ENCODE measurements around the gene SUDS3.

The SUDS3 gene

DNA sequence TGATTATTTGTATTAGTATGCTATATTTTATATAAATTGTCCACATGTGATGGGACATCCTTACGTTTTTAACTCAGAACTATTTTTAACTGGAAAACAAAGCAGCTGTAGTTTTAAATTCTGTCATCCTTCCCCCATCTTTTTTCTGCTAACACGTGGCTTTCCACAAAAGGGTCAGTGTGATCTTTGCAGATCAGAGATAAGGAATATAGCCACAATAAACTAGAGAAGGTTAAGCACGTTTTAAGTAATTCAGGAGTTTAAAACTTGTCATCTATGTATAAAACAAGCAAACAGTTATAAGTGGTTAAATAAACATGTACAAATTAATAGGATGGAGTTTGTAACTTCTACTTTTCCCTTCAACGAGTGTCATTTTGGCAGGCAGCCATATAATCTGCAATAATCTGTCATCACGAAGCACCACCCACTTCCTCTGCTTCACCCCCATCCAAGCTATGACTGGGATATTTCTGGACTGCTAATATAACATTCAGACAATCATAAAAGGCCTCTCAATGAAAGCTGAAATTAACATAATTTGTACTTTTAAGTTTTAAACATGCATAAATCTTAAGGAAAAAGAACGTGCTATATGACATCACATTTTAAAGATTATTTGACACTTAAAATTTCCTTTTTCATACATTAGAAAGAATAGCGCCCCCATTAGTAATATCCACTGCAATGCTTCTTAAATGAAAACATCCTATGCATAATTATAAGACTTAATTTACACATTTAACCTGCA is 18.9 kb upstream of the SUDS3 start:
- no peak for DNase-seq

DNA sequence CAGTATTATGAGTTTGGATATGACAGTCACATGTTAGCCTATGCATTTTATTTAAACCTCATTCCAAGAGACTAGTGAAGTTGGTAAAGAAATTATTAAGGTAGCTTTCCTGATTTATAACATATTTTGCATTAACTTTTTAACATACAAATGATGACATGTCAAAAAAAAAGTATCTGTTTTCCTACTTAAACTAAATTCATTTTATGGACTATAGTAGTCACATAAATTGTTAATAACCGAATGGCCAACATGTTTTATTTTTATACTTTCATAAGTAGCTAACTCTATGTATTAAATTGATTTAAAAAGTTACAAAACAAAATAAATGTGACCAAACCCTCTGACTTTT is 18.4 kb upstream of the SUDS3 start:
- DNase-seq = no peak

DNA sequence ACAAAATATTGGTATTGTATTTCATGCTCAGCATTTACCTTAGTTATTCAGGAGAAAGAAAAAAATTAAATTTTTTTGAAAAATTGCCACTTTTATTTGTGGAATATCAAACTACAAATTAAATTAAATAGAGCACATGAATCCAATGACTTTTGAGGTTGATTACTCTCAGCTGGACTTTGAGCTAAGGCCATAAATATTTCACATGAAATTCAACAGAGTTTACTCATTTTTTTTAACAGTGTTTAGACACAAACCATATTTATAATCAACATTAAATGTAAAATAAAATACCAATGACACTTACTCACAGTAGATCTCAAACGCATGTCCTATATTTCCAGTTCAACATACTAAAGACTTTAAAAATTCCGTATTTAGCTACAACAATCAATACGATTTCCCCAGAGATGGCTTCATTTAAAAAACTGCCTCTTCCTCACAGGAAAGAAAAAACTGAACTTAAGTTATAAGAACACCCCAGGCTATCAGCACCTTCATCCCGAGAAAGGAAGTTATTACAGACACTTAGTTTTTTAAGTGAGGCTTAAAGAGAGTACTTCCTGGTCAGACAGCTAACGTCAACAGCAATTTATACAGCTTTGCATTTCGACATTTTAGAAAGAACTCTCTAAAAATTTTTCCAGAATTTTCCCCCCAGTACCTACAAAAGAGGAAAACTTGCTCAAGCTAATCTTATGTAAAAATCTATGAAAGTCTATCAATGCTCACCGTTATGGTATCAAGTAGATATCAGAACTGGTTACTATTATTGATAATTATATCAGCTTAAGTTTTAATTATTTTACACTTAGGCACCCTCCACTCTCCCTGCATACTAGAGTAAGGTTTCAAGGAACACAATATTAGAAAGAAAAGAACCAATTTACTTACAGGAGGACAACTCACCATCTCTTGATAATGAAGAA is 17.5 kb upstream of the SUDS3 start:
- DNase-seq = no peak

DNA sequence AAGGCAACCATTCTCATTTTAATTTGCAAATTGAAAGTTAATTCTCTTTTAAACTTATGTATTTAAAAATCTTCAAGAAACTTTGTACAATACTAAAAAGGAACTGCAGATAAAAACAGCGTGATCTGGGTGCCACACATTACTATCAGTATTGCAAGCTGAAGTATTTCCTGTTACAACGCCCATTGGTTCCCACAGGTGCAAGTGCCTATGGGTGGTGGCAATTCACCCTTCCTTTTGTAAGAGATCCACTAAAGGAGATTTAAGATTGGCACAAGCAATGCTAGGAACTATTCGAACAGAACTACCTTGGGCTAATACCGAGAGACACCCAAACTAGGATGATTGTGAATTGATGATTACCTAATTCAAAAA is 16.8 kb upstream of the SUDS3 start:
- DNase-seq = no peak

DNA sequence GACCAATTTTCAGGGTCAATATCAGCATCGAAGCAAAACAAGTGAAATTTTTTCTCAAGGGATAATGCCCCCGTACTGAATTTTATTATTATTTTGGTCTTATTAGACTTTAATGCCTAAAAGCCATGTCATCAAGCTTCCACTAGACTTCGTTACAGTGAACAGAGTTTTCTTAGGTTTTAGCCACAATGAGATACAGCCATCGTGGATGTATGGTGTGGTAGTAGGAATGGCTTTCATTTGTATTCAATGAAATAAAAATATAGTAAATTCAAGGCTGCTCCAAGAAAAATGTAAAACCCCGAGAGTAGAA is 15.3 kb upstream of the SUDS3 start:
- no peak for DNase-seq

DNA sequence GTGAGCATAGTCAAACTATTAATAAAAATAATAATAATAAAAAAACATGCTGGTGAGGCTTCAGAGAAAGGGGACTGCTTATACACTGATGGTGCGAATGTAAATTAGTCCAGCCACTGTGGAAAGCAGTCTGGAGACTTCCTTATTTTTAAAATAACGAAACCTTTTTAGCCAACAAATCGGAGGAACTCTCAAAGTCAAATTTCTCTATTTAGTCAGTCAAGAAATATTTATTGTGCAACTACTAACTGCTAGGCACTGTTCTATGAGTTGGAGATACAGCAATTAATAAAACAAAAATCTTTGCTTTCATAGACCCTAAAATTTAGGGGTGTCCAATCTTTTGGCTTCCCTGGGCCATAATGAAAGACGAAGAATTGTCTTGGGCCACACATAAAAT is 14.5 kb upstream of the SUDS3 start:
- DNase-seq = no peak

DNA sequence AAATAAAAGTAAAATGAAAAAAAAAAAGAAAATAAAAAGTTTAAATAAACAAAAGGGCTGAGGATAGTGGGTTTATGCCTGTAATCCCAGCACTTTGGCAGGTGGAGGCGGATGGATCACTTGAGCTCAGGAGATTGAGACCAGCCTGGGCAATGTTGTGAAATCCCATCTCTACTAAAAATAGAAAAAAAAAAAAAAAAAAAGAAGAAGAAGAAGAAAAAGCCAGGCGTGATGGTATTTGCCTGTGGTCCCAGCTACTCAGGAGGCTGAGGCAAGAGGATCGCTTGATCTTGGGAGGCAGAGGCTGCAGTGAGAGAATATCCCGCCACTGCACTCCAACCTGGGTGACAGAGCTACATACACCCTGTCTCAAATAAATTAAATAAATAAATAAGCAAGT is 7.5 kb upstream of the SUDS3 start:
- no peak for DNase-seq

DNA sequence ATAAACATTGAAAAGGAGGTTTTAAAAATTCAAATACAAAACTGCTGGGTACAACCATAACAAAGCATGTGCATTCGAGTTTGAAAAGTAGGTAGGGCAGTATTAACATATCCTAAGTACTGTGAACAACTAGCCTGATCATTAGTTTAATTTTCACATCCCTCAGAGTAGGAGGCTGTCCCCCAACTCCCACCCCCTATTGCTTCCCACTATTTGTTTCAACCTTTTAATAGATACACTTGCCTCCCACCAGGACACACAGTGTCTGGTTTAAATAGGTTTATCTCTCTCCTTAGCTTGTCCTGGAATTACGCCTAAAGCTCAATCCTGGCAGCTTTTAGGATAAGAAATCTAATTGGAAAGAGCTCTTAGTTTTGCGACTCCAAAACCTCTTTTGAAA is 5.8 kb upstream of the SUDS3 start:
- no peak for DNase-seq

DNA sequence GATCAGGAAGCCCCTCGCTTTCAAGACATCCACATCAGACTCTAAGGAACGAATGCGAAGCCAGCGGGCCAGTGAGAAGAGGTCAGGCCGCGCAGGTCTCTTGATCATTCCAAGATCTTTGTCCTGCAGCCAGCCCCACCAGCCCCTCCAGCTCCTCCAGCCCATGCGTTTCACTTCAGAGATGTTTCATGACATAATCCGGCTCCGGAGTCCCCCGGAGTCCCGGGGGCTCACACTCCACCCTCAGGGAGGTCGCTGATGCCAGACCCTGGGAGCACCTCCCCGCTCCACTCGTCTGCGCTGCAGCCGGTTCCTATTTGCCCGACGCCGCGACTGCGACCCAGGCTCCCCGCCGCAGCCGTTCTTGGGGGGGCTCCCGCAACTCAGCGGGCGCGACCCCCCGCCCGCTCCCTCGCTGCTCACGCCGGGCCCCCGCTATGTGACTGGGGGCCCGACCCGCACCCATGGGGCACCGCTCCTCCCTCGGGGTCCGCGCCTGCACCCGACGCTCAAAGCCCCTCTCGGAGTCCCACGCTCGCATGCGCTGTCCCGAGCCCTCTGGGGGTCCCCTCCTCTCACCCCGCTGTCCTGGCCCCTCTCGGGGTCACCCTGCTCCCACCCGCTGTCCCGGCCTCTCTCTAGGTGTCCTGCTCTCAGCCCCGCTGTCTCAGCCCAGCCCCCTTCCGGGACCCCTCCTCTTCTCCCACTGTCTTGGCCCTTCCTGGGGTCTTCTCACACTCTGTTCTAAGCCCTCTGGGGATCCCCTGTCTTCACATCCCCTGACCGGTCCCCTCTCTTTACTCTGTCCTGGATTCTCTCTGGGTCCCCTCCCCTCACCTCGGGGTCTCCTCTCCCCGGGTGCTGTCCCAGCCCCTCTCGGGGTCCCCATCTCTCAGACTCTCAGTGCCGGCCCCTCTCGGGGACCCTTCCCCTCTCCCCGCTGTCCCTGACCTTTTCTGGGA is 4.8 kb upstream of the SUDS3 start:
- DNase-seq = no peak

DNA sequence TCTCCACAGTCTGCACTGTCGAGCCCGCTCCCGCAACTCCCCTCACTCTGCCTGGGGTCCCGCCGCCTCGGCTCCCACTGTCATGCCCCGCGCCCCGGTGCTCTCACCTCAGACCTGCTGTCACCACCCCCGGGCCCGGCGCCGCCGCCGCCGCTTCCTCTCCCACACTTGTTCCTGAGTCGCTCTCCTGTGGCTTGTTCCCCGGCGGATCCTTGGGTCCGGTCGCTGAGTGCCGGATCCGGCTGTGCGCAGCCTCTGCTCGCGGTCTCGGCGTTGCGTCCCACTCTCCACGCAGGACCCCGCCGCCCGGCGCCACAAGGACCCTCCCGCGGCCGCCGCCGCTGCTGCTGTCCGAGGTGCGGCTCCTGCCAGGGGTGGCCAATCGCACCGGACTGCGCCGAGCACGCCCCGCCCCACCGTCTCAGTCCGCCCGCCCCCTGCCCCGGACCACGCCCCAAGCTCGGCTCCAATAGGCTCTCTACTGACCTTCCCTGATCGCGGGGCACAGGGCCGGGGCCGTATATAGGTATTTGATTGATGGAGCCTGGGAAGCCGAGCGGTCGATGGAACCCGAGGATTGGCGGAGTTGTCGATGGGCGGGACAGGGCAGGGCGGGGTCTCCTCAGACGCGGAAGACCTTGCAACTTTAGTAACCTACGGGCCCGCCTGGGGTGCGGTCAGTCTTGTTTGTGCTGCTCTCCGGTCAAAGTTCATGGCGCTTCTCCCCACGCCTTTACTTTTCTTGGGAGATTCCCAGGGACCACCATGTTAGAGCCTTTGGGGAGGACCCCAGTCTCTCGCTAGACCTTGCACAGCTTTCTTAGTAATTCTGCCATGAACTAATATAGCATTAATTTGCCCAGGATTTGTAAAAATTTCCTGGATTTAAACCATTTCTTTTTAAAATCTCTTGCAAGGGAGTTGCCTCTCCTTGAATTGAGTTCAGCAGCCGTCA is 3.5 kb upstream of the SUDS3 start, which contains the start of gene TAOK3:
TSS of gene TAOK3 (minus strand) at position 367 of the 955 bp plus-strand sequence. CDS start 117,340 bp downstream, outside the sequence.
- peak; percentile 96 for DNase-seq

DNA sequence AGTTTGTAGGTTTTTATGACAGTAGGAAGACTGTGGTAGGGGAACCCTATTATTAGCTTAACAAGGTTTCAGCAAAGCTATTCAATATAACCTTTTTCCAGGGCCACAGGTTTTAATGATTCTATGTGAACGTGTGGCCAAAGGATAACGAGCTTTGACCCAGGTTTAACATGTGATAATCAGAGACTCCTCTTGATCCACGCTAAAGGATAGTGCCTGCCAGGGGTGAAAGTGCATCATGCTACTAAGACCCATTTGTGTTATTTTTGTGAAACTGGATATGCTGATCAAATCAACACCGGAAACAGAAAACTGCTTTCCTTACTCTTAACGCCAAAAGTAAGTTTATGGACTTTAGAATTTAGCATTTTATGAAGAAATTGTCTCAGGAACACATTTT is 2.7 kb upstream of the SUDS3 start:
- DNase-seq = no peak

DNA sequence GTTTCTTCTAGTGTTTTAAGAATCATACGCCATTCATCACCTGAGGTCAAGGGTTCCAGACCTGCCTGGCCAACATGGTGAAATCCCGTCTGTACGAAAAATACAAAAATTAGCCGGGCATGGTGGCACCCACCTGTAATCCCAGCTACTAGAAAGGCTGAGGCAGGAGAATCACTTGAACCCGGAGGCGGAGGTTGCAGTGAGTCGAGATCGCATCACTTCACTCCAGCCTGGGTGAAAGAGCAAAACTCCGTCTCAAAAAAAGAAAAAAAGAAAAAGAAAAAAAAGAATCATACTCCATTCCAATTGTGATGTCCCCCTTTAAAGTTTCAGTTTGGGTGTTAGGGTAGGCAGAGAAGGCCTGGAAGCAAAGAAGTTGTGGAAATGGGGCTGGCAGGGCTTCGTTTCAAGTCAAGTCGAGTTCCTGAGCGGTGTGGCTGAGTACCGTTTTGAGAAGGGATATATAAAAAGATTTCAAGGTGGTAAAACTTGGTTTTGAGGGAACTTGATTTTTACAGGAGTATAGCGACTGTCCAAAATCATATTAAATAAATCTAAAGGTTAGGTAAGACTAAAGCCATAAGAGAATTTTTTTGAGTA is 2.1 kb upstream of the SUDS3 start:
- no peak for DNase-seq

DNA sequence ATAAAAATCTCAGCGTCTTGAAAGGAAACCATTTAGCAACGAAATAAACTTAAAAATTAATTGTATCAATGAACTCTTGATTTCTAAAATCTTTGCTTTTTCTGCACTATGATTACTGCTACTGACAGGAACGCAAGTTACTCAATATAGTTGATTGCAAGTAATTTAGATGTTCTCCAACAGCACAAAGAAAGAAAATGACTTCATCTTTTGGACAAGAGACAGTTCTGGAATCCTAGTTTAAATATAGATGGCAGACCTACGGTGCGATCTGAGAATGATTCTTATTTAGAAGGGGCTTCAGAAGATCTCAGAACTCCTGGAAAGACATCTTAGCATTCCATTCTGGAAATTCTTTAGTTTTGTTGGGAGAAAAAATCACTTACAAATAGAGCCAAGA is 1.4 kb upstream of the SUDS3 start:
- DNase-seq = no peak

DNA sequence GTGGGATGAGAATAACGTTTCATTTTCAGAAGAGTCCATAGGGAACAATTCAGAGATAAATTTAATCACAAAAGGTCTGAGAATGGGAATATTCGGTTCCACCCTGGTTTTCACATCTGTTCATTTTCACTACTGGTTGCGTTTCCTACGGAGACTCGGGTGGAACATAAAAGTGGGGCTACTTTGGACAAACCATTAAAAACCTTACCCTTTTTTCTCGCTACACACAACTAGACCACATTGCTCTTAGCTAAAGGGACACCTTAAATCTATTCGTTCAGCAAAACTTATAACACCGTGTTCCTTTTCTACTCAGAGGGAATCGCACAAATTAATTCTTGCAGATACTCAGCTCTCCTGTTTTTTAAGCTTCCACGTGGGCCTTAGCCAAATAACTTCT is 1.0 kb upstream of the SUDS3 start:
- DNase-seq = no peak

DNA sequence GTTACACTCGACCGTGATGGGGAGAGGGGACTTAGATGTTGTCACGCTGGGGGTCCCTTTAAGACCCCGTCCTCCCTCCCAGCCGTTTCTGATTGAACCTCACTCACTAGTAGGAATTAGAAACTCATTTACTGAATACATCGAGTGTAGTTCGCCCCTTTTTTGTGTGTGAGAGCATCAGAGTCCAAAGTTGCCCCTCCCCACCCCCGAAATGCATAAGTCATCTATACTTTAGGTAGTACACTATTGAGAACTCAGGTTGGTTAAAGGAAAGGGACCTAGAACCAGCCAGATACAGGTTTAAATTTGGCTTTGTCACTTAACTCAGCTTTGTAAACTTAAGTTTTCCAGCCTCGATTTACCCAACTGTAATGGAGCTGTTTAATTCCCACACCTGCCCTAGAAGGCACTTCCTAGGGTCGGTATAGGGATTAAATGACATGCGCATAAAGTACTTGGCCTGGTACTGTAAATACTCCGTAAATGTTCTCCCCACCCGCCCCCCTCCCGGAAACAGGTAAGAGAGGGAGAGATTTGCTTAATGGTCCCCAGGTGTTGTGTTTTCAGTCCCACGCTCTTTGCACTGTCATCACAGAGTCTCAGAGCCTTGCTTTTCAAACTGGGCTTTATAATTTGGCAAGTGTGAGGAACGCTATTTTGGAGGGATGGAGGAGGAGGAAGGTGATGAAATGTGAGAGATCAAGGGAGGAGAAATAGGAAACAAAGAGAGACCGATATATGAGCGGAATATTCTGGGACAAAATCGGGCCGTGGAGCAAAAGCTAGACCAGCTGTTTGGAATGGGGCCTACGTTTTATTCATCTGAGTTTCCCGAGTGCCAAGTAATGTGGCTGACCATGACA is 897 bp downstream of the SUDS3 start:
- DNase-seq = peak; percentile 38

DNA sequence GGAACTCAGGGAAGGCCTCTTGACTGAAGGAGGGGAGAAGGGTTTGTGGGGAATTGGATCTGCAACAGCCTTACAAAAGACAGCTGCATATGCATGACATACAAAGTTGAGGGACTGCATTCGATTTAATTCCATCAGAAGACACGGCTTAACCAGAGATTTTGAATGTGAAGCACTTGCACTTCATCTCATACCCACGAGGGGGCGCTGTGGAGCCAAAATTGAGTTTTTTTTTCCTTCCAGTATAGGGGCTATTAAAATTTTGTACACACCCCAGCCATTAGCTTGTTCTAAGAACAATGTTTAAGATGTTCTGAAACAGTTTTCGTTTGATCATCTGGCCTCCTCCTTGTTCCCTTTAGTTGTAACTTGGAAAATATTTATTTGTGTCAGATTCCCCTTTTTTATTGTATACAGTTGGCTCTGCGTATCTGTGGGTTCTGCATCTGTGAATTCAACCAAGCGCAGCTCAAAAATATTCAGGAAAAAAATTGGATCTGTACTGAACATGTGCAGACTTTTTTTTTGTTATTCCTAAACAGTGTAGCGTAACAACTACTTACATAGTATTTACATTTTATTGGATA is 1.6 kb downstream of the SUDS3 start:
- DNase-seq = peak; percentile 42

DNA sequence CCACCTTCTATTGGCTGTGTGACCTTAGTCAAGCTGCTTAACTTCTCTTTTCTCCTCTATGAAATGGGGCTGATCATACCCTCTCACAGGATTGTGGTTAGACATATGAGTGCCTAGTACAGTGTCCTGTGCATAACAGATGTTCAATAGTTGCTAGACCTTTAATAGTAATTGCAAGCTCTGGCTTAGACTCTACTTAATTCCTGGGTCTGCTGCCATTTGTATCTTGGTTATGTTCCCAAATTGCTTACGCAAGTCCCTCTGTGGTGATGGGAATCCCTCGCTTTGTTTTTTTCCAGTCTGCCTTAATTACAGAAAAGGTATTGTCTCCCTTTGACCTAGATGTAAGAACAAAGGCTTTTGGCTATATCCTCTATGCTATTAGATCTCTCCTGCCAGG is 15.1 kb downstream of the SUDS3 start:
- DNase-seq = no peak

DNA sequence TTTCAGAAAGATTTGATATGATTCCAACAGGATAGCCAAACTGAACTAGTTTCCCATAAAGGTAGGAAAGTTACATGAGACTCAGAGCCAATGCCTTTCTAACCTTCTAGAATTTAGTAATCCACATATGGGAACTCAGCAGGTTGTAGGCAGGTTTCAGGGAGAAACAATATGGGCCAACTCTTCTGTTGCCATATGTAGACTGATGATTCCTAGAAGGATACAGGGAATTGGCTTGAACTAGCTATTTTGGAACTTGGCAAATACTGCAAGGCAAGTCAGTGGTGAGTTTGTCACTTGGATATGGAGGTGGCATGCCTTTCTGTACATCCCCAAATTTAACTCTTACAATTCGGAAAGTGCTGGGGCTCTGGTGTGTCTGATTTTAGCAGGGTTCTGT is 15.5 kb downstream of the SUDS3 start:
- DNase-seq = no peak

DNA sequence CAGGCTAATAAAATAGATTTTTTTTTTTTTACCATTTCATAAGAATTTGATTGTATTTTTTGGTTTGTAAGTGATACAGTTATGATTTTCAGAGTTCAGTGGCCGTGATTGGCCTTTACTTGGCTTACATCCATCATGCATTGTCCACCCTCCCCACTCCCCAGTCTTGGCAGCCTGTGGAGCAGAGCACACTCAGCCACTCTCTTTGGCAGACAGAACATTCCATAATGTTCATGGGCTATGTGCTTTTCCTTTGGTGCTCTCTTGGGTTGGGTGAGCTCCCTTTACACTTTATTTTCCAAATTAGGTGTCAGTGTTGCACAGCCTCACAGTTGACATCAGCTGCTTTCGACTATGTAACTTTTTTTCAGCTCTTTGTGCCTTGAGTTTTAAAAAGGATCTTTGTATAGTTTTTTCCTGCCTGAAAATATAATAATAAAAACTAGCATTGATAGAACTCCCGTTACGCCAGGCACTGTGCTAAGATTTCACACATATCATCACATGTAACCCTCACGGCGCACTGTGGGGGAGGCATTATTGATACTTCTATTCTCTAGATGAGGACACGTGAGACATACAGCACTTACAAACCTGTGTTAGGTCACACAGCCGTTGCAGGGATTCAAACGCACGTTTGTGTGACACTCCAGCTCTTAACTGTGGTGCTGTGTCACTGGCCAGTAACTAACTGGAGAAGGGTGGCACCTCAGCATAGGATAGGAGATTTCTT is 21.5 kb downstream of the SUDS3 start:
- DNase-seq = no peak

DNA sequence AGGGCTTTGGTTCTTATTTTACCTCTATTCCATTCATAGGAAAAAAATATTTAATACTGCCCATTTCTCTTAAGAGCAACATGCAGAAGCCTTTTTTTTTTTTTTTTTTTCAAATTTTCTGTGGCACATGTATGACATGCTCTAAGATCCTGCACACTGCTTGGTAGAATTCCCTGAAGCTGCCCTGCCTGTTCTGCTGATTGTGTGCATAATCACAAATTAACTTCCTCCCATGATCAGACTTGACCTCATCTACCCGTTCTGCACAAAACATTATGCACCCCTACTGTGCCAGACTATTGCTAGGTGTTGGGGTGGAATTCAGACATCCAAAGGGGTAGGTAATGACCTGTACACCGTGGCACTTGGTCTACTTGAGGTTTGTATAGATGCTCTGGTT is 22.2 kb downstream of the SUDS3 start:
- no peak for DNase-seq
